Loucy (cell line): Measurements from ENCODE around the gene PASK.

Experiments used
- H2AFZ ChIP-seq: fragments of 200-600 bp; sonication (generic); 2 replicates; pipeline ENCODE4 v1.6.0; 2016; ENCODE audit warnings: antibody characterized with exemption, mild to moderate bottlenecking, low read length, moderate library complexity
- H3F3A ChIP-seq: fragments of 200-600 bp; 2 replicates; pipeline ENCODE4 v1.6.0; 2016; ENCODE audit warnings: antibody characterized with exemption, low read depth, mild to moderate bottlenecking
- H3K27me3 ChIP-seq: fragments of 200-600 bp; sonication (generic); 2 replicates; pipeline ENCODE4 v1.6.1; 2014; ENCODE audit warnings: low read length, mild to moderate bottlenecking; ENCODE audit not compliant: insufficient read depth, poor library complexity, severe bottlenecking
- H3K36me3 ChIP-seq: fragments of 200-600 bp; sonication (generic); 2 replicates; pipeline ENCODE4 v1.6.1; 2016; ENCODE audit warnings: low read length; ENCODE audit not compliant: insufficient read depth
- H3K4me1 ChIP-seq: fragments of 200-600 bp; sonication (generic); 2 replicates; pipeline ENCODE4 v1.5.1; 2014; ENCODE audit warnings: low read length, mild to moderate bottlenecking; ENCODE audit not compliant: insufficient read depth, poor library complexity, severe bottlenecking
- H3K4me2 ChIP-seq: fragments of 200-600 bp; sonication (generic); 2 replicates; pipeline ENCODE4 v1.6.0; 2014; ENCODE audit warnings: antibody characterized with exemption, low read length, low read depth, mild to moderate bottlenecking; ENCODE audit not compliant: poor library complexity, severe bottlenecking
- H3K4me3 ChIP-seq: fragments of 200-600 bp; sonication (generic); 2 replicates; pipeline ENCODE4 v1.5.1; 2014; ENCODE audit warnings: low read length, mild to moderate bottlenecking, mixed read lengths; ENCODE audit not compliant: poor library complexity, severe bottlenecking
- H3K79me2 ChIP-seq: fragments of 200-600 bp; sonication (generic); 2 replicates; pipeline ENCODE4 v1.6.1; 2014; ENCODE audit warnings: low read length; ENCODE audit not compliant: insufficient read depth
- H3K9ac ChIP-seq: fragments of 200-600 bp; sonication (generic); 2 replicates; pipeline ENCODE4 v1.6.0; 2014; ENCODE audit warnings: mild to moderate bottlenecking, low read depth, low read length, moderate library complexity; ENCODE audit not compliant: poor library complexity, severe bottlenecking
- H3K9me2 ChIP-seq: fragments of 200-600 bp; sonication (generic); replicated peaks from 2 replicates; pipeline ENCODE4 v1.6.1; 2016; ENCODE audit warnings: low read depth, low read length, mixed read lengths
- H3K9me3 ChIP-seq: fragments of 200-600 bp; sonication (generic); 2 replicates; pipeline ENCODE4 v1.6.1; 2014; ENCODE audit warnings: mild to moderate bottlenecking, antibody characterized with exemption, low read length, low read depth; ENCODE audit not compliant: insufficient read depth
- H4K20me1 ChIP-seq: fragments of 200-600 bp; sonication (generic); 2 replicates; pipeline ENCODE4 v1.6.0; 2014; ENCODE audit warnings: antibody characterized with exemption, low read length, mild to moderate bottlenecking; ENCODE audit not compliant: insufficient read depth, poor library complexity, severe bottlenecking
- CTCF ChIP-seq: fragments of 200-600 bp; sonication (generic); conservative IDR thresholded peaks from 2 replicates; pipeline ENCODE4 v1.5.1; 2014; ENCODE audit warnings: mild to moderate bottlenecking, antibody characterized with exemption, low read length
- EZH2phosphoT487 ChIP-seq: fragments of 200-600 bp; IDR thresholded peaks from 2 replicates; pipeline ENCODE4 v1.6.1; 2018; ENCODE audit warnings: antibody characterized with exemption, mild to moderate bottlenecking, moderate library complexity, borderline replicate concordance

The PASK gene

GRCh38 chr2:241081643-241082340 is 67.5 kb downstream of the PASK start:
- 0 out of 2 replicates have a peak, but pooled peaks cover 5% of the 10 kb centered on the region for H3K36me3 ChIP-seq
- no peaks in the 10 kb centered on the region for H3K27me3 ChIP-seq
- no peaks in the 10 kb centered on the region for H3K9me3 ChIP-seq
- no peaks in the 10 kb centered on the region for H3K9me2 ChIP-seq
- H2AFZ ChIP-seq = no peak overlapping the region
- TF ChIP-seq EZH2phosphoT487 = no peak
- TF ChIP-seq CTCF = no peak
- no peaks in the 10 kb centered on the region for H3F3A ChIP-seq
- no peak overlapping the region for H3K9ac ChIP-seq
- H3K79me2 ChIP-seq = no peaks in the 10 kb centered on the region
- no peaks in the 10 kb centered on the region for H3K4me1 ChIP-seq
- no peaks in the 10 kb centered on the region for H4K20me1 ChIP-seq
- H3K4me3 ChIP-seq = no peak overlapping the region
- no peak overlapping the region for H3K4me2 ChIP-seq

GRCh38 chr2:241081190-241081642 is 68.1 kb downstream of the PASK start:
- no peaks in the 10 kb centered on the region for H3K4me1 ChIP-seq
- H3K4me3 ChIP-seq = no peak overlapping the region
- no peaks in the 10 kb centered on the region for H3F3A ChIP-seq
- H4K20me1 ChIP-seq = no peaks in the 10 kb centered on the region
- no peak overlapping the region for H3K9ac ChIP-seq
- no peaks in the 10 kb centered on the region for H3K27me3 ChIP-seq
- no peaks in the 10 kb centered on the region for H3K36me3 ChIP-seq
- no peak for TF ChIP-seq EZH2phosphoT487
- TF ChIP-seq CTCF = no peak
- H3K4me2 ChIP-seq = no peak overlapping the region
- H3K79me2 ChIP-seq = no peaks in the 10 kb centered on the region
- H3K9me2 ChIP-seq = no peaks in the 10 kb centered on the region
- H2AFZ ChIP-seq = no peak overlapping the region
- no peaks in the 10 kb centered on the region for H3K9me3 ChIP-seq

- Histone ChIP-seq H3K4me2 (no peak overlapping the region), H3K9me2 (no peaks in the 10 kb centered on the region), H3K4me3 (no peak overlapping the region), H2AFZ (no peak overlapping the region), H3F3A (no peaks in the 10 kb centered on the region), H3K9ac (no peak overlapping the region), H3K9me3 (no peaks in the 10 kb centered on the region), H3K4me1 (no peaks in the 10 kb centered on the region), H3K79me2 (no peaks in the 10 kb centered on the region), H4K20me1 (no peaks in the 10 kb centered on the region), H3K27me3 (no peaks in the 10 kb centered on the region), H3K36me3 (no peaks in the 10 kb centered on the region)
- TF ChIP-seq EZH2phosphoT487 (no peak), CTCF (no peak)
These were observed 68.7 kb downstream of the PASK start for GRCh38 chr2:241080405-241081189.
